LNCaP clone FGC (cell line): ENCODE data around the gene GIMAP1.
"Not testable (repeated sequence)": the region's sequence is repeated elsewhere in the genome, so short reads cannot be mapped to it uniquely, and the experiment has no call there.

ENCODE experiments used
- DNase-seq: peaks from one replicate; pipeline ENCODE4 v3.0.0-alpha.2; 2011; ENCODE audit warnings: low read depth
- H3K4me3 ChIP-seq: 2 replicates; pipeline ENCODE4 v1.5.1; 2011; ENCODE audit warnings: mild to moderate bottlenecking, low read depth, low read length, control low read depth
- CTCF ChIP-seq: IDR thresholded peaks from 2 replicates; pipeline ENCODE4 v1.5.1; 2012; ENCODE audit warnings: mild to moderate bottlenecking; ENCODE audit not compliant: control insufficient read depth, insufficient read depth; ENCODE audit errors: extremely low read depth

GIMAP1 gene

GRCh38 chr7:150716368-150716767 is at the start of gene GIMAP1:
Gene GIMAP1 (plus strand): TSS chr7:150716613. CDS start chr7:150719048, 2,435 bp downstream.
- no peak for TF ChIP-seq CTCF
- H3K4me3 ChIP-seq = no peak within 1 kb of the TSS
- no peak for DNase-seq

- DNase-seq = no peak
- no peak overlapping the region for H3K4me3 ChIP-seq
- TF ChIP-seq CTCF = no peak
Measured at GRCh38 chr7:150668472-150668911, 47.9 kb upstream of the GIMAP1 start.

- no peak for TF ChIP-seq CTCF
- DNase-seq = no peak
- no peak overlapping the region for H3K4me3 ChIP-seq
Measured at GRCh38 chr7:150668977-150669376, 47.4 kb upstream of the GIMAP1 start.

GRCh38 chr7:150671798-150672585 is 44.4 kb upstream of the GIMAP1 start:
- not testable (repeated sequence) for DNase-seq, H3K4me3 ChIP-seq

- H3K4me3 ChIP-seq = no peak overlapping the region
- no peak for DNase-seq
- no peak for TF ChIP-seq CTCF
Measured at GRCh38 chr7:150675714-150676113, 40.7 kb upstream of the GIMAP1 start.

GRCh38 chr7:150676276-150676675 is 40.1 kb upstream of the GIMAP1 start:
- not testable (repeated sequence) for DNase-seq, H3K4me3 ChIP-seq

GRCh38 chr7:150676854-150677253 is 39.6 kb upstream of the GIMAP1 start:
- H3K4me3 ChIP-seq, DNase-seq: not testable (repeated sequence)

GRCh38 chr7:150678601-150679000 is 37.8 kb upstream of the GIMAP1 start:
- not testable (repeated sequence) for DNase-seq, H3K4me3 ChIP-seq

- not testable (repeated sequence) for DNase-seq, H3K4me3 ChIP-seq
Measured at GRCh38 chr7:150680364-150680763, 36.0 kb upstream of the GIMAP1 start.
